GM23338 (cell line): Measurements from ENCODE around the gene CAMTA1. TPM values are rescaled to one million over a fixed set of nuclear protein-coding genes. Genes with fewer than 3 reads are reported as not detected.

Experiments used
- ATAC-seq: fragments of 200-7000 bp; cut with Tn5 transposase; 3 replicates; pipeline ENCODE4 v1.9.1; 2020
- DNase-seq: peaks from one replicate; pipeline ENCODE4 v3.0.0-alpha.2; 2015; ENCODE audit warnings: low spot score
- H2AFZ ChIP-seq: fragments of 200-600 bp; sonication (generic); 2 replicates; pipeline ENCODE4 v1.8.0; 2016; ENCODE audit warnings: antibody characterized with exemption, mild to moderate bottlenecking, moderate library complexity
- H3F3A ChIP-seq: fragments of 200-600 bp; sonication (generic); replicated peaks from 2 replicates; pipeline ENCODE4 v1.8.0; 2017; ENCODE audit warnings: antibody characterized with exemption, mixed run types, low read depth
- H3K27ac ChIP-seq: fragments of 200-600 bp; sonication (generic); 2 replicates; pipeline ENCODE4 v1.6.1; 2016; ENCODE audit warnings: low read depth
- H3K27me3 ChIP-seq: fragments of 200-600 bp; sonication (generic); 2 replicates; pipeline ENCODE4 v1.8.0; 2016; ENCODE audit warnings: mild to moderate bottlenecking, mixed run types, moderate library complexity; ENCODE audit not compliant: insufficient read depth
- H3K36me3 ChIP-seq: fragments of 200-600 bp; sonication (generic); 2 replicates; pipeline ENCODE4 v1.8.0; 2016; ENCODE audit warnings: mild to moderate bottlenecking; ENCODE audit not compliant: insufficient read depth
- H3K4me1 ChIP-seq: fragments of 200-600 bp; sonication (generic); 2 replicates; pipeline ENCODE4 v1.8.0; 2016; ENCODE audit warnings: mild to moderate bottlenecking, moderate library complexity; ENCODE audit not compliant: insufficient read depth
- H3K4me2 ChIP-seq: fragments of 200-600 bp; sonication (generic); 2 replicates; pipeline ENCODE4 v1.7.1; 2017; ENCODE audit warnings: mixed run types
- H3K4me3 ChIP-seq: fragments of 200-600 bp; sonication (generic); 2 replicates; pipeline ENCODE4 v1.6.1; 2016; ENCODE audit warnings: mixed run types
- H3K79me2 ChIP-seq: fragments of 200-600 bp; sonication (generic); replicated peaks from 2 replicates; pipeline ENCODE4 v1.8.0; 2017; ENCODE audit warnings: mild to moderate bottlenecking; ENCODE audit not compliant: insufficient read depth
- H3K9me2 ChIP-seq: fragments of 200-600 bp; sonication (generic); 2 replicates; pipeline ENCODE4 v1.8.0; 2017; ENCODE audit not compliant: insufficient read depth
- H4K20me1 ChIP-seq: fragments of 200-600 bp; sonication (generic); replicated peaks from 2 replicates; pipeline ENCODE4 v1.8.0; 2017; ENCODE audit warnings: mild to moderate bottlenecking; ENCODE audit not compliant: insufficient read depth
- H3K27ac Mint-ChIP-seq: 2 replicates; pipeline ENCODE4 v1.8.0; 2020; ENCODE audit warnings: inconsistent platforms, mild to moderate bottlenecking, moderate library complexity, mixed read lengths
- H3K27me3 Mint-ChIP-seq: 3 replicates; pipeline ENCODE4 v1.8.0; 2022; ENCODE audit warnings: low read depth, mild to moderate bottlenecking, moderate library complexity, mixed read lengths, inconsistent platforms; ENCODE audit not compliant: insufficient read depth, poor library complexity
- H3K36me3 Mint-ChIP-seq: 3 replicates; pipeline ENCODE4 v1.8.0; 2021; ENCODE audit warnings: low read depth, mild to moderate bottlenecking, inconsistent platforms, moderate library complexity, mixed read lengths
- H3K4me1 Mint-ChIP-seq: 3 replicates; pipeline ENCODE4 v1.8.0; 2020; ENCODE audit warnings: mild to moderate bottlenecking, inconsistent platforms, mixed read lengths
- H3K4me3 Mint-ChIP-seq: 3 replicates; pipeline ENCODE4 v1.8.0; 2021; ENCODE audit warnings: moderate library complexity, mild to moderate bottlenecking, inconsistent platforms, mixed read lengths
- H3K9me3 Mint-ChIP-seq: 3 replicates; pipeline ENCODE4 v1.8.0; 2020; ENCODE audit warnings: moderate library complexity, mild to moderate bottlenecking, inconsistent platforms, mixed read lengths
- ETS1 ChIP-seq: IDR thresholded peaks from 2 replicates; pipeline ENCODE4 v1.6.1; 2016; ENCODE audit warnings: antibody characterized with exemption
- EZH2 ChIP-seq: fragments of 200-600 bp; sonication (generic); IDR thresholded peaks from one replicate; pipeline ENCODE4 v1.8.0; 2017; ENCODE audit warnings: antibody characterized with exemption, mild to moderate bottlenecking, low read depth; ENCODE audit not compliant: unreplicated experiment
- JUNB ChIP-seq: IDR thresholded peaks from one replicate; pipeline ENCODE4 v1.6.1; 2016; ENCODE audit warnings: antibody characterized with exemption; ENCODE audit not compliant: unreplicated experiment
- NANOG ChIP-seq: IDR thresholded peaks from 2 replicates; pipeline ENCODE4 v1.6.1; 2016; ENCODE audit warnings: antibody characterized with exemption, borderline replicate concordance
- ZNF331 ChIP-seq: fragments of 250-450 bp; sonication (Bioruptor Pico); IDR thresholded peaks from 2 replicates; pipeline ENCODE4 v1.5.0; 2020; ENCODE audit warnings: low read depth, mild to moderate bottlenecking, moderate library complexity
- ZNF462 ChIP-seq: fragments of 250-450 bp; sonication (Bioruptor Pico); IDR thresholded peaks from 2 replicates; pipeline ENCODE4 v1.5.0; 2020; ENCODE audit warnings: mild to moderate bottlenecking, moderate library complexity
- polyA plus RNA-seq: library from polyadenylated mRNA; unstranded; fragments of >200 nt; fragmentation: Nextera tagmentation; extraction: Ambion mirVana; gene quantifications from 2 replicates; pipeline ENCODE4 v1.2.1, GENCODE V29; 2016
- total RNA-seq: library from RNA; depleted of rRNA; stranded (reverse); fragments of >200 nt; shearing (Covaris generic); gene quantifications from 2 replicates; pipeline ENCODE4 v1.2.3, GENCODE V29; 2014
- TF ChIP-seq, protein P1 (sequence below), 2 experiments: fragments of 200-600 bp in 1 of 2; sonication (generic) in 1 of 2; conservative IDR thresholded peaks; 2 replicates each; pipeline versions ENCODE4 v1.5.1 to v1.6.1; 2016 to 2017; ENCODE audit warnings: antibody characterized with exemption in 2 of 2, low read depth in 2 of 2, mild to moderate bottlenecking in 2 of 2, moderate library complexity in 1 of 2

The CAMTA1 gene
- total and polyA plus RNA-seq, 2 experiments from 2014 or later, result 115 to 519 TPM

DNA sequence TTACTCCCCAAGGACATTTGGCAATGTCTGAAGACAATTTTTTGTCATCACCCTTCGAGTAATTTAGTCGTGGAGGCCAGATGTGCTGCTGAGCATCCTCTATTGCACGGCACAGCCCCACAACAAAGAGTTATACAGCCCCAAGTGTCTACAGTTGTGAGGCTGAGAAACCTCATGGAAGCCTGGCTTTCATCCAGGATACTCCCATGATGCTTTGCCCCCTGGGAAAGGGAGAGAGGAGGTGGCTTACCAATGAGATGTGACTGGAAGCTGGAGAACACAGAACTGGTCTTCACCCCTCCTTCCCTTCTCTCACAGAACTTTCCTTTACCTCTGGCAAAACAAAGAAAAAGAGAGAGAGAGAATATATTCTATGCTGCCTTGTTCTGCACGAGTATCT is 834.9 kb downstream of the CAMTA1 start:
- no peaks in the 10 kb centered on the region for H3K36me3 Mint-ChIP-seq
- H3K9me3 Mint-ChIP-seq, result no peaks in the 10 kb centered on the region
- Histone ChIP-seq H3K4me2 (no peak overlapping the region), H3K4me1 (no peaks in the 10 kb centered on the region), H2AFZ (no peak overlapping the region), H3K36me3 (no peaks in the 10 kb centered on the region), H4K20me1 (no peaks in the 10 kb centered on the region; the same call in 1 of the 2 replicates), H3F3A (no peaks in the 10 kb centered on the region), H3K27ac (no peak overlapping the region), H3K79me2 (no peaks in the 10 kb centered on the region), H3K27me3 (no peaks in the 10 kb centered on the region), H3K9me2 (no peaks in the 10 kb centered on the region), H3K4me3 (no peak overlapping the region)
- DNase-seq (no peak), ATAC-seq (no peak)
- TF ChIP-seq ZNF331 (CRISPR knock-in tag), result no peak
- TF ChIP-seq, protein P1, sequence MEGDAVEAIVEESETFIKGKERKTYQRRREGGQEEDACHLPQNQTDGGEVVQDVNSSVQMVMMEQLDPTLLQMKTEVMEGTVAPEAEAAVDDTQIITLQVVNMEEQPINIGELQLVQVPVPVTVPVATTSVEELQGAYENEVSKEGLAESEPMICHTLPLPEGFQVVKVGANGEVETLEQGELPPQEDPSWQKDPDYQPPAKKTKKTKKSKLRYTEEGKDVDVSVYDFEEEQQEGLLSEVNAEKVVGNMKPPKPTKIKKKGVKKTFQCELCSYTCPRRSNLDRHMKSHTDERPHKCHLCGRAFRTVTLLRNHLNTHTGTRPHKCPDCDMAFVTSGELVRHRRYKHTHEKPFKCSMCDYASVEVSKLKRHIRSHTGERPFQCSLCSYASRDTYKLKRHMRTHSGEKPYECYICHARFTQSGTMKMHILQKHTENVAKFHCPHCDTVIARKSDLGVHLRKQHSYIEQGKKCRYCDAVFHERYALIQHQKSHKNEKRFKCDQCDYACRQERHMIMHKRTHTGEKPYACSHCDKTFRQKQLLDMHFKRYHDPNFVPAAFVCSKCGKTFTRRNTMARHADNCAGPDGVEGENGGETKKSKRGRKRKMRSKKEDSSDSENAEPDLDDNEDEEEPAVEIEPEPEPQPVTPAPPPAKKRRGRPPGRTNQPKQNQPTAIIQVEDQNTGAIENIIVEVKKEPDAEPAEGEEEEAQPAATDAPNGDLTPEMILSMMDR (conservative IDR thresholded peaks at IDR 0.05; ENCODE audit: low read depth in 2 of 2), result no peak
- H3K4me1 Mint-ChIP-seq, result peaks cover 12% of the 10 kb centered on the region
- H3K27ac Mint-ChIP-seq, result no peak overlapping the region
- H3K4me3 Mint-ChIP-seq, result no peak overlapping the region
- H3K27me3 Mint-ChIP-seq, result peaks cover 6% of the 10 kb centered on the region

GRCh38 chr1:7621334-7622219 is 836.3 kb downstream of the CAMTA1 start:
- no peaks in the 10 kb centered on the region for H3K9me3 Mint-ChIP-seq
- H3K27me3 ChIP-seq, result no peaks in the 10 kb centered on the region
- peak; percentile 61 for ATAC-seq

DNA sequence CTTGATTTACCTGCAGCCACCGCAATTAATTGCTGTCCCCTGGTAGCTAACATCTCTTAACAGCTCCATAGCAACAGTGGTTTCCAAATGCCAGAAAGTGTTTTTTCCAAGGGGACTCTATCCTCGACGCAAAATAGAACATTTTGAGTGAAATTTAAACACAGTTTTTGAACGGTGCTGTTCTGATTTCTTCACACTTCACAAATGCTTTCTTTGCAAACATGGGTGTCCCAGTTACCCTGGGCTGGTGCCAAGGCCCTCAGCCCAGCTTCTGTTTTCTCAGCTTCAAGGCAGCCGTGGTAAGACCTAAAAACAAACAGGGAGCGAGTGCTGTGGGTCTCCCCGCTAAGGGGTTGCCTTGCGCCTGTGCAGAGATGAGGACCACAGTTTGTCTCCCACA is 838.6 kb downstream of the CAMTA1 start:
- Mint-ChIP-seq H3K27ac (no peak overlapping the region), H3K36me3 (no peaks in the 10 kb centered on the region), H3K9me3 (no peaks in the 10 kb centered on the region), H3K4me3 (no peak overlapping the region), H3K27me3 (peaks cover 4% of the 10 kb centered on the region), H3K4me1 (peaks cover 7% of the 10 kb centered on the region)
- Histone ChIP-seq H3K9me2 (no peaks in the 10 kb centered on the region), H4K20me1 (no peaks in the 10 kb centered on the region), H3K36me3 (no peaks in the 10 kb centered on the region), H3F3A (no peaks in the 10 kb centered on the region), H3K27me3 (no peaks in the 10 kb centered on the region), H3K4me3 (no peak overlapping the region), H2AFZ (no peak overlapping the region), H3K4me2 (no peak overlapping the region), H3K79me2 (no peaks in the 10 kb centered on the region), H3K4me1 (no peaks in the 10 kb centered on the region), H3K27ac (no peak overlapping the region)
- DNase-seq (no peak), ATAC-seq (no peak)
- TF ChIP-seq EZH2, result no peak
- TF ChIP-seq ETS1, result no peak
- TF ChIP-seq JUNB, result no peak
- no peak for TF ChIP-seq ZNF462 (CRISPR knock-in tag)

More at GRCh38 chr1:7621334-7622219, 836.3 kb downstream of the CAMTA1 start:
- no peak for TF ChIP-seq NANOG
- Histone ChIP-seq H3K27ac (no peak overlapping the region), H3K4me1 (no peaks in the 10 kb centered on the region), H3K4me2 (no peak overlapping the region), H3K4me3 (no peak overlapping the region), H4K20me1 (no peaks in the 10 kb centered on the region; the same call in 1 of the 2 replicates), H3K9me2 (no peaks in the 10 kb centered on the region), H3K79me2 (no peaks in the 10 kb centered on the region), H2AFZ (no peak overlapping the region), H3F3A (no peaks in the 10 kb centered on the region), H3K36me3 (no peaks in the 10 kb centered on the region)
- H3K36me3 Mint-ChIP-seq, result no peaks in the 10 kb centered on the region
- DNase-seq, result no peak
- H3K27me3 Mint-ChIP-seq, result peaks cover 4% of the 10 kb centered on the region
- H3K4me3 Mint-ChIP-seq, result no peak overlapping the region
- no peak overlapping the region for H3K27ac Mint-ChIP-seq
- peaks cover 10% of the 10 kb centered on the region for H3K4me1 Mint-ChIP-seq
